ENCODE data around the gene LPO. TPM values are rescaled to one million over a fixed set of nuclear protein-coding genes. Genes with fewer than 3 reads are reported as not detected.

Gene LPO
- total RNA-seq, 1 donor from 2014 or later = not detected

DNA sequence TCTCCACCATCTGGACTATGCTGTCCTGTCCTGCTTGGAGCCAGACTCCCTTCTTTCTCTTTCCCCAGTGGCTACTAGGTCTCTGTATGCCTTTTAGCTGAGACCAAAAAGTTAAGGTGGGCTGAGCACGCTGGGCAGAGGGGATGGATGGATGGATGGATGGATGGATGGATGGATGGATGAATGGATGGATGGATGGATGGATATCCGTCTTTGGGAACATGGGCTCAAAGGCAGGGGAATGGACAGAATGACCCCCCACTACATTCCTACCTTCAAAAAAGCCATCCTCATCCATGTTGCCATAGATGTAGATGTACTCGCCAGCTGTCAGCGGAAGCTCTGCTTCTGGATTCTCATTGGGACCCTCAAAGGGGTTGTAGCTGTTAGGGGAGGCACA is 77.4 kb downstream of the LPO start:
- intact Hi-C loops (cut with micrococcal nuclease) = loop anchor here (2.0 kb wide), 1 partner anchor 29 kb away; no protein-coding TSS in a partner anchor

DNA sequence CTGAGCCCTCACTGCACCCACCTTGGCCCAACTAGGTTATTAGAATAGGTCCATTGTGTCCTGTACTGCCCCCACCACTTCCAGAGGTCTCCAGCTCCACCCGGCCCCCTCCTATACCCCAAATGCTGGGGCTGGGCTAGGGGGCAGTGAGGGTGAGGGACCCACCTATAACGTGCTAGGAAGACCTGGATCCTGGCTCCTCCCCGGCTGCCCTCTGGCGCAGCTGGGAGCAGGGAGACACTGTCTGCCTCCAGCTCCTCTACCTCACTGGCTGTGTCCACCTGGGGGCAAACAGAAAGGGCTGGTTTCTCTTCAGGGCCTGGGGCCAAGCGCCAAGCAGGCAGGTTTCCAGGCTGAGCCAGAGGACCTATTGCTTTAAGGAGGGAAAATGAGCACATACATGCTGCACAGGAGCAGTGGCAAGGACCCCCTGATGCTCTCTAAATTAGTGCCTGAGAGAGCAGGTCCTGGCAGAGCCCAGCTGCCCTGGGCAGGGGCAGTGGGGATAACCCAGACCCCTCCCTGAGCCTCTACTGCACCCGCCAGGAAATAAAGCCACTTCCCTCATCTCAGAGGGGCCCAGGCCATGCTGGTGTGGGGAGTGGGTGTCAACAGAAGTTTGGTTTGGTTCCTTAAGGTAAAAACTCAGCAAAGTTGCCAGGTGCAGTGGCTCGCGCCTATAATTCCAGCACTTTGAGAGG is 78.0 kb downstream of the LPO start:
- intact Hi-C loops (cut with micrococcal nuclease) = loop anchor here (2.0 kb wide), 1 partner anchor 28 kb away; no protein-coding TSS in a partner anchor

DNA sequence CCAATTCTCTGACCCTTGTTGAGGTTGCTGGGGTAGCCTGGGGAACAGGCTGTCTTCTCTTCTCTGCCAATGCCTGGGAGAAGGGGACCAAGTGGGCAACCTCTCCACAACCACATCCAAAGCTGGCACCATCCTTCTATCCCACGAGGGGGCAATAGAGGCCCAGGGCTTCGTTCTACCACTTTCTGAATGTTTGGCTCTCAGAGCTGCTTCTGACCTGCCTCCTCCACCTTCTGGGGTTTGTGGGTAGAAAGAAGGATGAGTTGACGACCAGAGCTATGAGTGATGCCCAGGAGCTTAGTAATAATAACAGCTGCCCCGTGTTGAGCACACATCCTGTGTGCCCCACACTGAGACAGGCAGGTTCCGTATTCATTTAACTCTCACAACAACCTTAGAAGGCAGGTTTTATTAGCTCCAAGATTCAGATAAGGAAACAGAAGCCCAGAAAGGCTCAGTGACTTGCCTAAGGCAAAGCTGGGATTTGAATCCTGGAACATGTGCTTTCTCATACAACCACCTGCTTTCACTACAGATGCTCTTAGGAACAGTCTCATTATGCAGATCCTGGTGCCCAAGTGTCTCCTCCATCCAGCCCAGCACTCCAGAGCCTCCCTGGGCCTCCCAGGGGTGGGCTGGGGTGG is 79.2 kb downstream of the LPO start:
- intact Hi-C loops (cut with micrococcal nuclease) = loop anchor here (1.0 to 2.0 kb wide), 4 partner anchors 11 to 130 kb away; partner anchors contain the start of genes RNF43 and TSPOAP1

DNA sequence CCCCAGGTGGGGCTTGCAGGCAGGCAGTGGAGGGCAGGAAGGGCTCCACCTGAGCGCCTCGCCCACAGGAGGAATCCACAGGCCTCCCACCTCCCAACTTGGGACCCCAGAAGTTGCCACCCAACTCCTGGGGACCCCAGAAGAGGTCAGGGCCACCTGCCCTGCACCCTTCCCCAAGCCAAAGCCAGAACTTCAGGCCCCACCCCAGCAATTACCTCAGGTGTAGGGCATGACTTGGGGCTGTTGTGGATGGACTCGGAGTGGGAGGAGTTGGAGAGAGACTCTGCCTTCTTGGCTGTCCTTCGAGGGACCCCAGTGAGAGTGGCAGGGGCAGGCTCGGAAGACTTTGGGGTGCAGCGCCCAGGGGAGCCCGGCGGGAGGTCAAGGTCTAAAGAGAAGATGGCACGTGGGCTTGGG is 79.7 kb downstream of the LPO start:
- intact Hi-C loops (cut with micrococcal nuclease) = no loop called here

Other genes starting within 250 kb of the LPO start
- 417 and 421 TPM in 2 replicates for gene SRSF1, start 231.3 kb upstream of the LPO start, total RNA-seq
- gene DYNLL2, start 155.2 kb upstream of the LPO start, total RNA-seq = 34.9 and 35.8 TPM in 2 replicates
- gene OR4D1, start 90.2 kb upstream of the LPO start, total RNA-seq = 0.27 and 0.34 TPM in 2 replicates
- gene OR4D2, start 71.6 kb upstream of the LPO start, total RNA-seq = not detected in 2 replicates
- gene EPX, start 45.9 kb upstream of the LPO start, total RNA-seq = not detected in 2 replicates
- gene MKS1, start 19.3 kb upstream of the LPO start, total RNA-seq = 17.9 and 20.2 TPM in 2 replicates
- gene MPO, start 42.4 kb downstream of the LPO start, total RNA-seq = not detected in 2 replicates
- 76.8 and 77.0 TPM in 2 replicates for gene TSPOAP1, start 90.2 kb downstream of the LPO start, total RNA-seq
- gene SUPT4H1, start 113.6 kb downstream of the LPO start, total RNA-seq = 88.6 and 90.0 TPM in 2 replicates
- gene RNF43, start 178.9 kb downstream of the LPO start, total RNA-seq = 3.6 and 3.7 TPM in 2 replicates
- 1.2 TPM in 2 replicates for gene HSF5, start 249.8 kb downstream of the LPO start, total RNA-seq